ENCODE measurements around the gene TECTA. TPM values are rescaled to one million over a fixed set of nuclear protein-coding genes. Genes with fewer than 3 reads are reported as not detected.

TECTA gene
- total RNA-seq, 1 experiment from 2014 or later: 0.15 TPM

DNA sequence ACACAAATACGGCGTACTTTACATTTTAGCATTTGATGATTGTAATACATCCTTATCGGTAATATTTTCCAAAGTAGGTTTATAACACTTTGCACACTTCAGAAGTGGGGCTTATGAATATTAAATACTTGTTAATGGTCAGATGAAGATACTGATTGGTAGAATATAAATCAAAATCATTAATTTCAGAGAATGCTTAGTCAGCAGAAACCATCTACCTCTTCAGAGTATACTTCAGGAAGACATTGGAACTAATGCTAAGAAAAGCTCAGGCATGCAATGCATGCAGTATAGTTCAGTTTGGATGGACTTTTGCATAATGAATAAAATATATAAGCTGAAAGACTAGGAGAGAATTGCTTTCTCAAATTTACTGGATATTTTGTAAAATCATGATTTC lies 19.7 kb upstream of the TECTA start:
- Histone ChIP-seq H3K4me1 (ENCODE audit: control insufficient read depth, insufficient read depth, low read length) (no peaks in the 10 kb centered on the region), H3K9me3 (ENCODE audit: control insufficient read depth, insufficient read depth, low read depth, low read length) (no peaks in the 10 kb centered on the region), H3K4me3 (ENCODE audit: low read depth in 2 of 2, low read length in 2 of 2) (no peak overlapping the region), H3K27me3 (ENCODE audit: control insufficient read depth, insufficient read depth, low read length) (no peaks in the 10 kb centered on the region), H3K27ac (ENCODE audit: low read length) (no peak overlapping the region), H3K36me3 (ENCODE audit: control insufficient read depth, insufficient read depth, low read length) (no peaks in the 10 kb centered on the region)
- ChIA-PET POLR2A (interaction anchor here (0.6 kb wide), 1 partner anchor 95 kb away, joined by 4 read pairs; no protein-coding TSS in a partner anchor), CTCF (no interaction called here)
- intact Hi-C loops (cut with micrococcal nuclease; ENCODE audit: unreplicated experiment) (no loop called here), in situ Hi-C loops (cut with HindIII; ENCODE audit: low pct_unique_long_range_greater_than_20kb, low sequenced_read_pairs) (no loop called here)
- no TSS peak for BruUV-seq (replicated peaks)
- TF ChIP-seq POLR2AphosphoS5 (IDR thresholded peaks at IDR 0.05; ENCODE audit: low read depth, low read length): no peak
- TF ChIP-seq SIN3A (IDR thresholded peaks at IDR 0.05; ENCODE audit: borderline replicate concordance, insufficient read depth, low read depth, low read length): no peak
- no peak for TF ChIP-seq TCF7L2 (IDR thresholded peaks at IDR 0.05; ENCODE audit: low read depth, low read length)
- TF ChIP-seq, protein P1, sequence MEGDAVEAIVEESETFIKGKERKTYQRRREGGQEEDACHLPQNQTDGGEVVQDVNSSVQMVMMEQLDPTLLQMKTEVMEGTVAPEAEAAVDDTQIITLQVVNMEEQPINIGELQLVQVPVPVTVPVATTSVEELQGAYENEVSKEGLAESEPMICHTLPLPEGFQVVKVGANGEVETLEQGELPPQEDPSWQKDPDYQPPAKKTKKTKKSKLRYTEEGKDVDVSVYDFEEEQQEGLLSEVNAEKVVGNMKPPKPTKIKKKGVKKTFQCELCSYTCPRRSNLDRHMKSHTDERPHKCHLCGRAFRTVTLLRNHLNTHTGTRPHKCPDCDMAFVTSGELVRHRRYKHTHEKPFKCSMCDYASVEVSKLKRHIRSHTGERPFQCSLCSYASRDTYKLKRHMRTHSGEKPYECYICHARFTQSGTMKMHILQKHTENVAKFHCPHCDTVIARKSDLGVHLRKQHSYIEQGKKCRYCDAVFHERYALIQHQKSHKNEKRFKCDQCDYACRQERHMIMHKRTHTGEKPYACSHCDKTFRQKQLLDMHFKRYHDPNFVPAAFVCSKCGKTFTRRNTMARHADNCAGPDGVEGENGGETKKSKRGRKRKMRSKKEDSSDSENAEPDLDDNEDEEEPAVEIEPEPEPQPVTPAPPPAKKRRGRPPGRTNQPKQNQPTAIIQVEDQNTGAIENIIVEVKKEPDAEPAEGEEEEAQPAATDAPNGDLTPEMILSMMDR (IDR thresholded peaks at IDR 0.05): no peak
- TF ChIP-seq, protein P2, sequence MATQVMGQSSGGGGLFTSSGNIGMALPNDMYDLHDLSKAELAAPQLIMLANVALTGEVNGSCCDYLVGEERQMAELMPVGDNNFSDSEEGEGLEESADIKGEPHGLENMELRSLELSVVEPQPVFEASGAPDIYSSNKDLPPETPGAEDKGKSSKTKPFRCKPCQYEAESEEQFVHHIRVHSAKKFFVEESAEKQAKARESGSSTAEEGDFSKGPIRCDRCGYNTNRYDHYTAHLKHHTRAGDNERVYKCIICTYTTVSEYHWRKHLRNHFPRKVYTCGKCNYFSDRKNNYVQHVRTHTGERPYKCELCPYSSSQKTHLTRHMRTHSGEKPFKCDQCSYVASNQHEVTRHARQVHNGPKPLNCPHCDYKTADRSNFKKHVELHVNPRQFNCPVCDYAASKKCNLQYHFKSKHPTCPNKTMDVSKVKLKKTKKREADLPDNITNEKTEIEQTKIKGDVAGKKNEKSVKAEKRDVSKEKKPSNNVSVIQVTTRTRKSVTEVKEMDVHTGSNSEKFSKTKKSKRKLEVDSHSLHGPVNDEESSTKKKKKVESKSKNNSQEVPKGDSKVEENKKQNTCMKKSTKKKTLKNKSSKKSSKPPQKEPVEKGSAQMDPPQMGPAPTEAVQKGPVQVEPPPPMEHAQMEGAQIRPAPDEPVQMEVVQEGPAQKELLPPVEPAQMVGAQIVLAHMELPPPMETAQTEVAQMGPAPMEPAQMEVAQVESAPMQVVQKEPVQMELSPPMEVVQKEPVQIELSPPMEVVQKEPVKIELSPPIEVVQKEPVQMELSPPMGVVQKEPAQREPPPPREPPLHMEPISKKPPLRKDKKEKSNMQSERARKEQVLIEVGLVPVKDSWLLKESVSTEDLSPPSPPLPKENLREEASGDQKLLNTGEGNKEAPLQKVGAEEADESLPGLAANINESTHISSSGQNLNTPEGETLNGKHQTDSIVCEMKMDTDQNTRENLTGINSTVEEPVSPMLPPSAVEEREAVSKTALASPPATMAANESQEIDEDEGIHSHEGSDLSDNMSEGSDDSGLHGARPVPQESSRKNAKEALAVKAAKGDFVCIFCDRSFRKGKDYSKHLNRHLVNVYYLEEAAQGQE (IDR thresholded peaks at IDR 0.05; ENCODE audit: insufficient read depth in 1 of 2, low read depth in 2 of 2, low read length in 1 of 2): no peak
- ATAC-seq (no peak), DNase-seq (ENCODE audit: low read depth, low spot score) (no peak)

DNA sequence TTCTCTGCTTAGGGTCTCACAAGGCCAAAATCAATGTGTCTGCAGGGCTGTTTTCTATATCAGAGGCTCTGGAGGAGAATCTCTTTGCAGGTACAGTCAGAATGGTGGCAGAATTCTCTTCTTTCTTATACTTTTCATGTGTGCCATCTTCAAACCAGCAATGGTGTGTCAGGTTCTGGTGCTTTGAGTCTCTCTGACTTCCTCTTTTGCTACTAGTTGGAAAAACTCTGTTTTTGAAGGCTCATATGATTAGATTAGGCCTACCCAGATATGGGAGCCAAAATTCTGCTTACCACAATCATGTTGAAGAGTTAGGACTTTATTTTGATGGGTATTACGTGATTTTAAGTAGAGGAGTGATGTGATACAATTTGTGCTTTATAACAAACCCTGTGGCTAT lies 18.8 kb upstream of the TECTA start:
- in situ Hi-C loops (cut with HindIII; ENCODE audit: low pct_unique_long_range_greater_than_20kb, low sequenced_read_pairs): no loop called here
- CTCF ChIA-PET: no interaction called here
- POLR2A ChIA-PET: no interaction called here
- Histone ChIP-seq H3K9me3 (ENCODE audit: control insufficient read depth, insufficient read depth, low read depth, low read length) (no peaks in the 10 kb centered on the region), H3K4me3 (ENCODE audit: low read depth in 2 of 2, low read length in 2 of 2) (no peak overlapping the region), H3K27me3 (ENCODE audit: control insufficient read depth, insufficient read depth, low read length) (no peaks in the 10 kb centered on the region), H3K27ac (ENCODE audit: low read length) (no peak overlapping the region), H3K4me1 (ENCODE audit: control insufficient read depth, insufficient read depth, low read length) (no peaks in the 10 kb centered on the region), H3K36me3 (ENCODE audit: control insufficient read depth, insufficient read depth, low read length) (no peaks in the 10 kb centered on the region)
- intact Hi-C loops (cut with micrococcal nuclease; ENCODE audit: unreplicated experiment): no loop called here
- no peak for DNase-seq (ENCODE audit: low read depth, low spot score)
- no peak for ATAC-seq
- TF ChIP-seq TCF7L2 (IDR thresholded peaks at IDR 0.05; ENCODE audit: low read depth, low read length) (no peak), POLR2AphosphoS5 (IDR thresholded peaks at IDR 0.05; ENCODE audit: low read depth, low read length) (no peak), SIN3A (IDR thresholded peaks at IDR 0.05; ENCODE audit: borderline replicate concordance, insufficient read depth, low read depth, low read length) (no peak)
- TF ChIP-seq, protein P1 (IDR thresholded peaks at IDR 0.05): no peak
- TF ChIP-seq, protein P2 (IDR thresholded peaks at IDR 0.05; ENCODE audit: insufficient read depth in 1 of 2, low read depth in 2 of 2, low read length in 1 of 2): no peak
- BruUV-seq (replicated peaks): no TSS peak
